OCI-LY7 (cell line): ENCODE measurements around the gene SKP1. TPM values are rescaled to one million over a fixed set of nuclear protein-coding genes. Genes with fewer than 3 reads are reported as not detected.

Experiments
- BruUV-seq: library from RNA; stranded (reverse); fragments of 400-500 nt; replicated peaks from 2 replicates; lab custom pipeline; 2021; lab: Mats Ljungman, UMichigan
- CTCF ChIA-PET: fragments of 300-600 bp; sonication (Branson Sonifier 250); formaldehyde crosslinking; loops from one replicate; lab custom pipeline; 2022; ENCODE audit warnings: antibody characterized with exemption; ENCODE audit not compliant: unreplicated experiment; lab: Charles Lee
- POLR2A ChIA-PET: fragments of 300-600 bp; sonication (Branson Sonifier 250); formaldehyde crosslinking; loops from one replicate; lab custom pipeline; 2022; ENCODE audit warnings: antibody characterized with exemption; lab: Charles Lee
- DNase-seq: peaks from one replicate; pipeline ENCODE4 v3.0.0-alpha.2; 2015; ENCODE audit warnings: low spot score
- H2AFZ ChIP-seq: fragments of 200-600 bp; sonication (generic), shearing (Covaris generic); 2 replicates; pipeline ENCODE4 v1.6.1; 2014; ENCODE audit warnings: mild to moderate bottlenecking, antibody characterized with exemption, low read length, moderate library complexity
- H3K27ac ChIP-seq: fragments of 200-600 bp; sonication (generic); 2 replicates; pipeline ENCODE4 v1.5.1; 2014; ENCODE audit warnings: mixed run types, low read depth, mild to moderate bottlenecking, moderate library complexity, low read length, inconsistent platforms; ENCODE audit not compliant: poor library complexity, severe bottlenecking
- H3K36me3 ChIP-seq: fragments of 200-600 bp; sonication (generic); 2 replicates; pipeline ENCODE4 v1.6.1; 2014; ENCODE audit warnings: mild to moderate bottlenecking, antibody characterized with exemption, low read length, moderate library complexity, mixed read lengths; ENCODE audit not compliant: insufficient read depth
- H3K4me1 ChIP-seq: fragments of 200-600 bp; sonication (generic); 2 replicates; pipeline ENCODE4 v1.5.1; 2014; ENCODE audit warnings: mild to moderate bottlenecking, low read length; ENCODE audit not compliant: insufficient read depth, poor library complexity, severe bottlenecking
- H3K4me2 ChIP-seq: fragments of 200-600 bp; sonication (generic); 2 replicates; pipeline ENCODE4 v1.6.1; 2014; ENCODE audit warnings: mild to moderate bottlenecking, low read length
- H3K4me3 ChIP-seq: fragments of 200-600 bp; sonication (generic); 2 replicates; pipeline ENCODE4 v1.5.1; 2014; ENCODE audit warnings: mild to moderate bottlenecking, low read depth, low read length; ENCODE audit not compliant: poor library complexity, severe bottlenecking
- H3K79me2 ChIP-seq: fragments of 200-600 bp; sonication (generic); 2 replicates; pipeline ENCODE4 v1.6.1; 2016; ENCODE audit warnings: low read depth, mild to moderate bottlenecking, low read length, moderate library complexity, mixed read lengths; ENCODE audit not compliant: insufficient read depth
- H3K9me2 ChIP-seq: fragments of 200-600 bp; sonication (generic); 2 replicates; pipeline ENCODE4 v1.6.1; 2016; ENCODE audit warnings: mild to moderate bottlenecking, low read length, mixed read lengths; ENCODE audit not compliant: insufficient read depth
- H3K9me3 ChIP-seq: fragments of 200-600 bp; sonication (generic); 2 replicates; pipeline ENCODE4 v1.6.1; 2014; ENCODE audit warnings: mild to moderate bottlenecking, mixed run types, low read length, mixed read lengths
- H4K20me1 ChIP-seq: fragments of 200-600 bp; sonication (generic); 2 replicates; pipeline ENCODE4 v1.6.1; 2014; ENCODE audit warnings: mild to moderate bottlenecking, antibody characterized with exemption, low read length, moderate library complexity, mixed read lengths; ENCODE audit not compliant: insufficient read depth
- EZH2phosphoT487 ChIP-seq: fragments of 200-600 bp; sonication (generic); IDR thresholded peaks from 2 replicates; pipeline ENCODE4 v1.6.1; 2018; ENCODE audit warnings: low read depth, borderline replicate concordance, mild to moderate bottlenecking, mixed run types, antibody characterized with exemption, low read length, moderate library complexity, mixed read lengths
- intact Hi-C: fragments of 100-400 bp; cut with micrococcal nuclease; formaldehyde crosslinking; loops from one replicate; pipeline ENCODE4 v1.10.0; 2022; ENCODE audit not compliant: unreplicated experiment
- total RNA-seq, 2 experiments: library from RNA; depleted of rRNA in 1 of 2; stranded (reverse); fragments of >200 nt in 1 of 2; shearing (Covaris generic) in 1 of 2; gene quantifications; 2 replicates each; pipeline ENCODE4 v1.2.3, GENCODE V29; 2014 to 2022
- TF ChIP-seq, protein P1 (sequence below): fragments of 200-600 bp; sonication (generic); conservative IDR thresholded peaks from 2 replicates; pipeline ENCODE4 v1.5.1; 2014; ENCODE audit warnings: mild to moderate bottlenecking, antibody characterized with exemption, low read length, moderate library complexity, mixed read lengths

The SKP1 gene
- total RNA-seq, 2 experiments from 2014 or later = 129 to 204 TPM

DNA sequence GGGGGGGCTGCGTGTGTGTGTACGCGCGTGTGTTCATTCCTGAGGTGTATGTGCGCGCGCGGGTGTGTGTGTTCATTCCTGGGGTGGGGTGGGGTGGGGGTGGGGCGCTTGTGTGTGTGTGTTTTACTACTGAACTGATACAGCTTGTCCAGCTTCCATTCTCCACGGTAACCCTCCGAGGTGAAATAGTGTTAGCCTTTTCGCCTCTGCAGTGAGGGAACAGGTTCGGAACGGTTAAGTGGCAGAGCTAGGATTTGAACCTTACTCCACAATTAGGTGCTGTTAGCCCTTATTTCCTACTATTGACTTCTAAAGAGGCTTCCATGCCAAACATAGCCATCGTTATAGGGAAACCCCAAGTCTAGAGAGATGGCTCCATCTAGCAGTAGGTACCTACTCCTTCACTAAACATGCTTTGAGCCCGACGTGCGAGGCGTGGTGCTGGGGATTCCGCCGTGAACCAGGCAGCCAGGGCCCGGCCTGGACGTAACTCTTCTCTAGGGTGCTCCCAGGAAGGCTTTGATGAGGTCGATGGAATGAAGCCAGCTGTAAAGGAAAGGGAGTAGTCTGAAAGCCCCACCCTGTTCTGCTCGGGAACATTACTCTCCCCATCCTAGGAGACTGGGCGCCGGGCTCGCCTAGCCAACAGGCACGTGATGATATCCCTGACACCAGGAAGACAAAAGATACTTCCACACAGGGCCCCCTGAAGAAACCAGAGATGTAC lies 782 bp upstream of the SKP1 start:
- peak overlapping the region; percentile 89 for H3K4me3 ChIP-seq
- POLR2A ChIA-PET = interaction anchor here (0.6 to 3.3 kb wide), 13 partner anchors 12 to 724 kb away, joined by 3 to 22 read pairs (median 4); partner anchors contain the start of genes PPP2CA and UBE2B
- peak; percentile 28 for DNase-seq

DNA sequence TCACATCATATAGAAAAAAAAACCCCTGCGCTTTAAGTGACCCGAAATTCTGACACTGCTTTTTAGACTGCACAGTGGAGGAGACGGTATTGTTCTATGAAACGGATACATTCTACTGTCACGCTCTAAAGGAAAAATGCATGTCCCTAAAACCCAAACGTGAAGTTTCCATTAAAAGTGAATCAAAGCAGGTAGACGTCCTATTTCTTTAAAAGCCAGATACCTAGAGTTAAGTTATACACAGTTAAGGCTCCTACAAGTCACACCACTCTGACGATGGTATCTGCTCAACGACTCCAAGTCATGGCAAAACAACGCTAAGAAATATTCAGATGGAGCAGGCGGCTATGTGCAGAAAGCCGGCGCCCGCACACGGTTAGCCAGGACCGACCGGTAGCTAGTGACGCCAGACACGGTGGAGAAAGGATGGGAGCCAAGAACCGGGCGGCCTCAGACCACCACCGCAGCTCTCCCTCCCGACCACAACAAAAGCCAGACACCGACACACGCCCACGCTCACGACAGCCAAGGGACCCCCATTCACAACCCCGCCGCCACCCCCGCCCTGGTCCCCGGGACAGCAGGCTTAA lies 734 bp downstream of the SKP1 start:
- Histone ChIP-seq H2AFZ (no peak overlapping the region; the same call in 1 of the 2 replicates), H3K9me2 (no peaks in the 10 kb centered on the region), H3K9me3 (no peaks in the 10 kb centered on the region), H3K27ac (peak overlapping the region; percentile 75), H3K4me3 (peak overlapping the region; percentile 89), H3K4me1 (peaks cover 23% of the 10 kb centered on the region), H3K79me2 (peaks cover 43% of the 10 kb centered on the region), H3K36me3 (peaks cover 32% of the 10 kb centered on the region), H4K20me1 (peaks cover 25% of the 10 kb centered on the region), H3K4me2 (peak overlapping the region; percentile 96)
- POLR2A ChIA-PET = interaction anchor here (0.5 to 3.3 kb wide), 9 partner anchors 11 to 543 kb away, joined by 3 to 22 read pairs (median 5); partner anchors contain the start of gene PPP2CA
- TF ChIP-seq, protein P1, sequence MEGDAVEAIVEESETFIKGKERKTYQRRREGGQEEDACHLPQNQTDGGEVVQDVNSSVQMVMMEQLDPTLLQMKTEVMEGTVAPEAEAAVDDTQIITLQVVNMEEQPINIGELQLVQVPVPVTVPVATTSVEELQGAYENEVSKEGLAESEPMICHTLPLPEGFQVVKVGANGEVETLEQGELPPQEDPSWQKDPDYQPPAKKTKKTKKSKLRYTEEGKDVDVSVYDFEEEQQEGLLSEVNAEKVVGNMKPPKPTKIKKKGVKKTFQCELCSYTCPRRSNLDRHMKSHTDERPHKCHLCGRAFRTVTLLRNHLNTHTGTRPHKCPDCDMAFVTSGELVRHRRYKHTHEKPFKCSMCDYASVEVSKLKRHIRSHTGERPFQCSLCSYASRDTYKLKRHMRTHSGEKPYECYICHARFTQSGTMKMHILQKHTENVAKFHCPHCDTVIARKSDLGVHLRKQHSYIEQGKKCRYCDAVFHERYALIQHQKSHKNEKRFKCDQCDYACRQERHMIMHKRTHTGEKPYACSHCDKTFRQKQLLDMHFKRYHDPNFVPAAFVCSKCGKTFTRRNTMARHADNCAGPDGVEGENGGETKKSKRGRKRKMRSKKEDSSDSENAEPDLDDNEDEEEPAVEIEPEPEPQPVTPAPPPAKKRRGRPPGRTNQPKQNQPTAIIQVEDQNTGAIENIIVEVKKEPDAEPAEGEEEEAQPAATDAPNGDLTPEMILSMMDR = 0 out of 2 replicates have a peak, but pooled peaks have one; percentile 7
- no peak for TF ChIP-seq EZH2phosphoT487
- intact Hi-C loops = loop anchor here (2.0 kb wide), 3 partner anchors 51 to 351 kb away; partner anchors contain the start of genes PPP2CA and UBE2B
- CTCF ChIA-PET = no interaction called here
- DNase-seq = peak; percentile 60
- no TSS peak for BruUV-seq

More for the DNA sequence above, 782 bp upstream of the SKP1 start:
- Histone ChIP-seq H3K79me2 (peaks cover 37% of the 10 kb centered on the region), H4K20me1 (peaks cover 25% of the 10 kb centered on the region), H3K27ac (peak overlapping the region; percentile 75), H3K36me3 (peaks cover 17% of the 10 kb centered on the region), H3K4me2 (peak overlapping the region; percentile 96), H3K9me3 (no peaks in the 10 kb centered on the region), H2AFZ (peak overlapping the region; percentile 76), H3K9me2 (no peaks in the 10 kb centered on the region), H3K4me1 (peaks cover 23% of the 10 kb centered on the region)
- no peak for TF ChIP-seq EZH2phosphoT487
- TF ChIP-seq, protein P1 = no peak
- CTCF ChIA-PET = interaction anchor here (0.5 to 0.6 kb wide), 2 partner anchors 18 to 111 kb away, joined by 3 to 5 read pairs; no protein-coding TSS in a partner anchor
- BruUV-seq = TSS peak; percentile 89
- intact Hi-C loops = loop anchor here (2.0 kb wide), 3 partner anchors 49 to 349 kb away; partner anchors contain the start of genes PPP2CA and UBE2B
